Activated naive CD4-positive, alpha-beta T cell treated with anti-CD3 and anti-CD28 coated beads, Interleukin-2, amount 10 ng/mL, durations not matched to agents 7 days and 5 days (primary cell): Measurements from ENCODE around the gene ENTR1.

Experiments
- CTCF ChIA-PET: fragments of 350-600 bp; sonication (Branson Sonifier 250); formaldehyde crosslinking; loops from one replicate; lab custom pipeline; 2021; ENCODE audit warnings: antibody characterized with exemption; lab: Charles Lee
- DNase-seq: peaks from one replicate; pipeline ENCODE4 v3.0.0-alpha.2; 2020
- H3K27ac Mint-ChIP-seq: one replicate; pipeline ENCODE4 v1.8.0; 2021; ENCODE audit warnings: mild to moderate bottlenecking, moderate library complexity, mixed read lengths
- H3K27me3 Mint-ChIP-seq: one replicate; pipeline ENCODE4 v1.8.0; 2021; ENCODE audit warnings: mild to moderate bottlenecking, mixed read lengths
- H3K36me3 Mint-ChIP-seq: one replicate; pipeline ENCODE4 v1.8.0; 2021; ENCODE audit warnings: mixed read lengths
- H3K4me1 Mint-ChIP-seq: one replicate; pipeline ENCODE4 v1.8.0; 2021; ENCODE audit warnings: mixed read lengths
- H3K4me3 Mint-ChIP-seq: one replicate; pipeline ENCODE4 v1.8.0; 2021; ENCODE audit warnings: mild to moderate bottlenecking, moderate library complexity, mixed read lengths
- H3K9me3 Mint-ChIP-seq: one replicate; pipeline ENCODE4 v1.8.0; 2021; ENCODE audit warnings: mixed read lengths

ENTR1 gene

DNA sequence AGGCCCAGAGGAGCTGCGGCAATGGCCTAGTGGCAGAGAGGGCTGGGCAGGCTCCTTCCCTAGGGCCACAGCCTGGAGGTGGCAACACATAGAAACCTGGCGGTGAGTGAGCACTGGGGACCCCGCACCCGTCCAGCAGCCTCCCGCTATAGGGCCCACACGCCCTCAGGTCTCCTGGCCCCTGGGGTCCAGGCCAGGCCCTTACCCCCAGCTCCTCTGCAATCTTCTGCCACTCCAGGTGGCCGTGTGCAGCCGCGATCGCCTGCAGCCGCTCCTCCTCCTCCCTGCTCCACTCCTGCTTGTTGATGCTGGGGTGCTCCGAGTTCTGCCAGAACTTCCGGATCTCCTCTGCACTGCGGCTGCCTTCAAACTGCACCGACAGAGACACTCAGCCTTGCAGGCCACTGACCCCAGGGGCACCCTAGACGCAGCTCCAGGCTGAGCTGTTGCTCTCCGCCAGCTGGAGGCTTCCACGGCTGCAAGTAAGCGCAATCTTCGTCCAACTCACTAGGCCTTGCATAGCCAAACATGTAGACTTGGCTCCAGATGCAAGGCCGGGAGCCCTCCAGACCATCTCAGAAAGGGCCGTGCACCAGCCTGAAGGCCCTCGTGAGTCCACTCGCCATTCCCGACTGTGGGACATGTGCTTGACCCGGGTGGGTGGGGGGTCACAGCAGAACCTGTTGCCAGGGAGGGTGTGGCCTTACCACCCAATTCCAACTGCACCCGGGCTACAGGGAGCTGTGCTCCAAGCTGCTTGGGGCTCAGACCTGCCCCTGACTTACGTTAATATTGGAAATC is 18.5 kb downstream of the ENTR1 start:
- H3K27ac Mint-ChIP-seq = no peak overlapping the region
- no peak for DNase-seq
- H3K36me3 Mint-ChIP-seq = peaks cover 32% of the 10 kb centered on the region
- H3K4me3 Mint-ChIP-seq = no peak overlapping the region
- no peaks in the 10 kb centered on the region for H3K9me3 Mint-ChIP-seq
- H3K27me3 Mint-ChIP-seq = no peaks in the 10 kb centered on the region
- CTCF ChIA-PET = no interaction called here
- H3K4me1 Mint-ChIP-seq = no peaks in the 10 kb centered on the region

DNA sequence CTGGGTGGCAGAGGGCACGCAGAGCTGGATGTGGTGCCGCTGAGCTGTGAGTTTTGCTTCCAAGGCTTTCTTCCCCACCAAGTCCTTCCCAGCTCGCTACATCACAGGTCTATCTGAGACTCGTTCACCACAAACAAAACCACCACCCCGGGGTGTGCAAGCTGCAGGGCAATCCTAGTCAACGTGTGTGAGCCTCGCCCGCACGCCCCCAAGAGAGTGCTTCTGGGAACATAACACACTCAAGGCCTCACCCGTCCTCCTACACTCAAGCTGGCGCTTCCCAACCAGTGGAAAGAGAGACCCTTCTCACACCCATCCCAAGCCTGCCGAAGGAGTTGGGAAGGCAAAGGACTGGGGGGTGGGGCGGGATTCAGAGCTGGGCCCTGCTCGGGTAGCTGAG is 21.0 kb downstream of the ENTR1 start:
- no peak for DNase-seq
- Mint-ChIP-seq H3K4me1 (no peaks in the 10 kb centered on the region), H3K27me3 (no peaks in the 10 kb centered on the region), H3K9me3 (no peaks in the 10 kb centered on the region), H3K4me3 (no peak overlapping the region), H3K36me3 (peaks cover 34% of the 10 kb centered on the region), H3K27ac (no peak overlapping the region)
- CTCF ChIA-PET = interaction anchor here (1.3 to 2.0 kb wide), 2 partner anchors 10 to 12 kb away, joined by 4 to 6 read pairs; no protein-coding TSS in a partner anchor

DNA sequence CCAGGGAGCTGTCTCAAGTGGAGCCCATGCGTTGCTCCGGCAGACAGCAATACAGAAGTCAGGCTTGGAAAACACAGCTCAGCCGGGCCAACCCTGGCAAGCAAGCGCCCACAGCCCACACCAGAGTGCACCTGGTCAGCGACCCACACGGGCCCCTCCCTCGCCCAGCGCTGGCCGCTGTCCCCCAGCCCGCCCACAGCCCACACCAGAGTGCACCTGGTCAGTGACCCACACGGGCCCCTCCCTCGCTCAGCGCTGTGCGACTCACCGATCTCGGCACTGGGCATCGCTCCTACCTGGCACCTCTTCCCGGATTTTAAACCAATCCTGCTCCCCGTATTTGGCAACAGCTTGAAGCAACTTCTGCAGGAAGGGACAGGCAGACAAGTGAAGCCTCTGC is 23.2 kb downstream of the ENTR1 start:
- CTCF ChIA-PET = interaction anchor here (1.5 kb wide), 1 partner anchor 22 kb away, joined by 4 read pairs; no protein-coding TSS in a partner anchor
- H3K27me3 Mint-ChIP-seq = no peaks in the 10 kb centered on the region
- H3K4me3 Mint-ChIP-seq = no peak overlapping the region
- no peak for DNase-seq
- H3K9me3 Mint-ChIP-seq = no peaks in the 10 kb centered on the region
- no peak overlapping the region for H3K27ac Mint-ChIP-seq
- peaks cover 36% of the 10 kb centered on the region for H3K36me3 Mint-ChIP-seq
- no peaks in the 10 kb centered on the region for H3K4me1 Mint-ChIP-seq

DNA sequence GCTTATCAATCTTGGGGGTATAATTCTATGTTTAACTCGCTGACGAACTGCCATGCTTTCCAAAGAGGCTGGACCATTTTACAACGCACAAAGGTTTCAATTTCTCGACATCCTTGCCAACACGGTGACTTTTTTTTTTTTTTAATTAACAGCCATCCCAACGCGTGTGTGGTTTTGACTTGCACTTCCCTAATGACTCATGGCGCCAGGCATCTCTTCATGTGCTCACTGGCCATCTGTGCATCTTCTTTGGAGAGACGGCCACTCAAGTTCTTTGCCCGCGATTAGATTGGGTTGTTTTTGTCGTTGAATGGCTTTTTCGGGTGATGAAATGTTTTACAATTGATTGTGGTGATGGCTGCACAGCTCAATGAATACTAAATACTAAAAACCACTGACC is 24.4 kb downstream of the ENTR1 start:
- no peaks in the 10 kb centered on the region for H3K27me3 Mint-ChIP-seq
- no peak overlapping the region for H3K27ac Mint-ChIP-seq
- H3K4me1 Mint-ChIP-seq = no peaks in the 10 kb centered on the region
- CTCF ChIA-PET = no interaction called here
- no peak overlapping the region for H3K4me3 Mint-ChIP-seq
- no peaks in the 10 kb centered on the region for H3K9me3 Mint-ChIP-seq
- DNase-seq = no peak
- peaks cover 28% of the 10 kb centered on the region for H3K36me3 Mint-ChIP-seq

DNA sequence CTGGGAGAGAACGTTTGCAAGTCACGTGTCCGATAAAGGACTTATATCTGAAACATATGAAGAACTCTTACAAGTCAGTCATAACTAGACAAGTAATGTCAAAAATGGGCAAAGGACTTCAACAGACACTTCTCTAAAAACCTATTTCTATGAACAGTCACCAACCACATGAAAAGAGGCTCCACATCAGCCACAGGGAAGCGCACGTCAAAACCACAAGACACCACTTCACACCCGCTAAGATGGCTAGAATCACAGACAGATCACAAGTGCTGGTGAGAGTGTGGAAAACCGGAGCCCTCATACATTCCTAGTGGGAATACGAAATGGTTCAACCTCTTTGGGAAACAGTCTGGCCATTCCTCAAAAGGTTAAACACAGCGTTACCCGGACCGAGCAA is 25.4 kb downstream of the ENTR1 start:
- no peak for DNase-seq
- no peaks in the 10 kb centered on the region for H3K9me3 Mint-ChIP-seq
- H3K27ac Mint-ChIP-seq = no peak overlapping the region
- CTCF ChIA-PET = no interaction called here
- peaks cover 27% of the 10 kb centered on the region for H3K36me3 Mint-ChIP-seq
- no peaks in the 10 kb centered on the region for H3K27me3 Mint-ChIP-seq
- no peak overlapping the region for H3K4me3 Mint-ChIP-seq
- no peaks in the 10 kb centered on the region for H3K4me1 Mint-ChIP-seq

DNA sequence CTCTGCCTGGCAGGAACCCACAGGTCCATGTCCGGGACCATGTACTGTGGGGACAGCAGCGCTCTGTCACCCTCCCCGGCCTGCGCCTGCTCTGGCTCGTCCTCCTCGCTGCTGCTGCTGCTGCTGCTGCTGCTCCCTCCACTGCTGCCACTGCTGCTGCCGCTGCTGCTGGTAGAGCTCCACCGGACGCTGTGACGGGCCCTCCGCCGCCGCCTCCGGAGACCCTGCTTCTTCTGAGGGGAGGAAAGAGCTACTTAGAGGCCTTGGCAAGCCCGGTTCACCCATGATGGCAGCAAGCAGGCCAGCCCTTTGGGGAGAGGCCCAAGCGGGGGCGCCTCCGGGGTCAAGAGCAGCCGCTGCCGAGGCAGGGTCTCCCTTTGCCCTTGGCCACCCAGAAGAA is 27.0 kb downstream of the ENTR1 start:
- no peaks in the 10 kb centered on the region for H3K9me3 Mint-ChIP-seq
- H3K27ac Mint-ChIP-seq = no peak overlapping the region
- no peaks in the 10 kb centered on the region for H3K27me3 Mint-ChIP-seq
- CTCF ChIA-PET = no interaction called here
- H3K4me3 Mint-ChIP-seq = no peak overlapping the region
- no peaks in the 10 kb centered on the region for H3K4me1 Mint-ChIP-seq
- DNase-seq = no peak
- peaks cover 22% of the 10 kb centered on the region for H3K36me3 Mint-ChIP-seq

DNA sequence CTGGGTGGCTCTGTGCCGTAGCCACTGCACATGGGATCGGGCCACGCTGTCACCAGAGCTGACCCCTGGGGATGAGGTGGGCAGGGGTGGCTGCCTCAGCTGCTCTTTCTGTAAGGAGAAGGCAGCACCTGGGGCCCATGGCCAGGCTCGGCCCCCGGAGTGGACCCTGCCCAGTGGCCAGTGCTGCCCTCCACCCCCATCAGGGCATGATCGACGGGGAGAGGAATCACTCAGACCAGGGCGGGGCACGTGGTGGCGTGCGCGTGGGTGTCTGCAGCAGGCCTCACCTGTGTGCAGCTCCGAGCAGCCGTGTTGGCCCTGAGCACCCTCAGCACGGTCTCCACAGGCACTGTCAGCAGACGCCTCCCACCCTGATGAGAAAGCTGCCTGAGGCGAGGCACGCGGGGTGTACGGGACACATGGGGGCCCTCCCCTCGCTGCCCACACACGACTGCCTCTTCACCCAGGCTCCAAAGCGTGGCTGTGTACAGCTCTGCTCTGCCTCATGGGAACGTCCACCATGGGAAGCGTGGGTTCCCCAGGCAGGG is 28.4 kb downstream of the ENTR1 start:
- Mint-ChIP-seq H3K4me3 (no peak overlapping the region), H3K9me3 (no peaks in the 10 kb centered on the region), H3K36me3 (peaks cover 15% of the 10 kb centered on the region), H3K4me1 (no peaks in the 10 kb centered on the region), H3K27me3 (no peaks in the 10 kb centered on the region), H3K27ac (no peak overlapping the region)
- CTCF ChIA-PET = no interaction called here
- no peak for DNase-seq

DNA sequence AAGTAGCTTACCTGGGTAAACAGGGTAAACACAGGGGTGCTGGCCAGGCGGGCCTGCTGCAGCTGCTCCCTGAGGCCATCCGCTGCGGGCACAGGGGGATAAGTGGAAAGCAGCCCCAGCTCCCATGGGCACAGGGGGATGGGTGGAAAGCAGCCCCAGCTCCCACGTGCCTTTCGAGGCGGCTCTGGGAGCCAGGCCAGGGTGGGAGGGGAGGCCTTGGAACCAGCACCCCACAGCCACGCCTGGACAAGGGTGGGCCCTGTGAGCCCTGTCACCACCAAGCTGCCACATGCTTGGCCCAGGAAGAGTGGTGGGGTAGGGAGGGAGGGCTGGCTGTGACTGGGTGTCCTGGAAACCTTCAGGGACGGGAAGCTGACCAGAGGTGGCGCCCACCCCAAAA is 29.1 kb downstream of the ENTR1 start:
- no peaks in the 10 kb centered on the region for H3K9me3 Mint-ChIP-seq
- H3K27ac Mint-ChIP-seq = no peak overlapping the region
- no peak overlapping the region for H3K4me3 Mint-ChIP-seq
- H3K36me3 Mint-ChIP-seq = peaks cover 11% of the 10 kb centered on the region
- no peaks in the 10 kb centered on the region for H3K4me1 Mint-ChIP-seq
- H3K27me3 Mint-ChIP-seq = no peaks in the 10 kb centered on the region
- CTCF ChIA-PET = no interaction called here
- DNase-seq = no peak

DNA sequence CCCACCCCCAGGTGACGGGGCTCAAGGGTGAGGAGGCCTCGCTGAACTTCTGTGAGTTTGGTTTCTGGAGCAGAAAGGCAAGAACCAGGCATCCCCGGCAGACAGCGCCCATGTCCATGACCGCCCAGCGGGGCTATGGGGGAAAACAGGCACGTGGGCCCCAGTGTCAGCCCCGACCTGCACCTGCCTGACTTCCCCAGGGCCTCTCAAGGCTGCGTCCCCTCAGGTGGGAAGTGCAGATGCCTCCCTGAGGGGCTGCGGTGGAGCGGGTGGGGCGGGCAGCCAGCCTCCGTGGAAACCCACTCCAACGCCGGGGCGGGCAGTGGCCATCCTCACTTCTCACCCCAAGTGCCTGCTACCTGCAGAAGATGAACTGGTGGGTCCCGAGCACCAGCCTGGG is 30.0 kb downstream of the ENTR1 start:
- H3K27me3 Mint-ChIP-seq = no peaks in the 10 kb centered on the region
- CTCF ChIA-PET = no interaction called here
- DNase-seq = no peak
- H3K36me3 Mint-ChIP-seq = peaks cover 9% of the 10 kb centered on the region
- H3K27ac Mint-ChIP-seq = no peak overlapping the region
- H3K4me3 Mint-ChIP-seq = no peak overlapping the region
- H3K9me3 Mint-ChIP-seq = no peaks in the 10 kb centered on the region
- no peaks in the 10 kb centered on the region for H3K4me1 Mint-ChIP-seq

DNA sequence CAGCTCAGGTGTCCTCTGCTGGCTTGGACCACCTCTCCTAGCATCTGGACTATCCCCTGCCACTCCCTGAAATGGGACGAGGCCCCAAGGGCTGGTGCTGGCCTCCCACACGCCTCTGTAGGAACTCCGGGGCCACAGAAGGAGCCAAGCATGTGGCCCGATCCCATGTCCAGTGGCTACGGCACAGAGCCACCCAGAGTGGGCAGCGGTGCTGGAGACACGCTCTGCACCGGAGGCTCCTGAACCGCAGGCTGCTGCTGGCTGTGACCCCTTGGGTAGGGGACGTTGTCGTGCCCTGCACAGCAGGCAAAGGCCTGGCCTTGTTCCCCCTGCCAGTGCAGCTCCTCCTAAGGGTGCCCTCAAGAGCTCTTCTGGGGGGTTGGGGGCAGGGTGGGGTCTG is 30.5 kb downstream of the ENTR1 start:
- H3K36me3 Mint-ChIP-seq = peaks cover 6% of the 10 kb centered on the region
- no peak overlapping the region for H3K4me3 Mint-ChIP-seq
- no peaks in the 10 kb centered on the region for H3K27me3 Mint-ChIP-seq
- CTCF ChIA-PET = no interaction called here
- no peaks in the 10 kb centered on the region for H3K9me3 Mint-ChIP-seq
- DNase-seq = no peak
- H3K4me1 Mint-ChIP-seq = no peaks in the 10 kb centered on the region
- H3K27ac Mint-ChIP-seq = no peak overlapping the region

DNA sequence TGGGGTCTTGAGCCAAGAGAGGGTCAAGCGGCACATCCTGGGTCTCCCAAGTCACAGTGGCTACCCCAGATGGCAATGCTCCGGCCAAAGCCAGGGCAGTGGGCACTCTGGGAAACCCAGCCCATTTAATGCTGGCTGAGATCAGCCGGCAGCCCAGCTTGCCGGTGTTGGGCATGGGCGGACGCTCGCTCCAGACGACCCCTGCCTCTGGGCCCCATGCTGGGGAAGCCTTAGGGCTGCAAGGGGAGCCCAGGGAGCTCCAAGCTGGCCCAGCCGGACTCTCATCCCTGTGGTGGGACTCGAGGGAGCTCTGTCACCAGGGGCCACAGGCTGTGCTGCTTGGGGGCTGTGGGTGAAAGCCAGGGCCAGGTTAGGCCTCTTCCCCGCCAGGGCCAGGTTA is 31.0 kb downstream of the ENTR1 start:
- no peak for DNase-seq
- H3K4me1 Mint-ChIP-seq = no peaks in the 10 kb centered on the region
- H3K27me3 Mint-ChIP-seq = no peaks in the 10 kb centered on the region
- no peak overlapping the region for H3K27ac Mint-ChIP-seq
- peaks cover 2% of the 10 kb centered on the region for H3K36me3 Mint-ChIP-seq
- no peaks in the 10 kb centered on the region for H3K9me3 Mint-ChIP-seq
- CTCF ChIA-PET = no interaction called here
- H3K4me3 Mint-ChIP-seq = no peak overlapping the region

DNA sequence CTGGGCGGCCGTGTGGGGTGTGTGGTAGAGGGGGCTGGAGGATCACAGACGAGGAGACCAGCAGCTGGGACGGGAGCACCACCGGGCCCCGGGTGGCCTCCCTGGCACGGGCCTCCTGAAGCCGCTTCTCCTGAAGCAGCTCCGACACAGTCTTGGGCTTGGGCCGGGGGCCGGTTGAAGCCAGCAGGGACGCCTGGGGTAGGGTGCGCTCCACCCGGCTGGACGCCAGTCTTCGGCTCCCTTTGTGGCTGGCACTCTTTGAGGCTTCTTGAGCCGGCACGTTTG is 31.5 kb downstream of the ENTR1 start:
- Mint-ChIP-seq H3K9me3 (no peaks in the 10 kb centered on the region), H3K4me3 (no peak overlapping the region), H3K27me3 (no peaks in the 10 kb centered on the region), H3K36me3 (peaks cover 2% of the 10 kb centered on the region), H3K27ac (no peak overlapping the region), H3K4me1 (no peaks in the 10 kb centered on the region)
- no peak for DNase-seq
- CTCF ChIA-PET = no interaction called here

DNA sequence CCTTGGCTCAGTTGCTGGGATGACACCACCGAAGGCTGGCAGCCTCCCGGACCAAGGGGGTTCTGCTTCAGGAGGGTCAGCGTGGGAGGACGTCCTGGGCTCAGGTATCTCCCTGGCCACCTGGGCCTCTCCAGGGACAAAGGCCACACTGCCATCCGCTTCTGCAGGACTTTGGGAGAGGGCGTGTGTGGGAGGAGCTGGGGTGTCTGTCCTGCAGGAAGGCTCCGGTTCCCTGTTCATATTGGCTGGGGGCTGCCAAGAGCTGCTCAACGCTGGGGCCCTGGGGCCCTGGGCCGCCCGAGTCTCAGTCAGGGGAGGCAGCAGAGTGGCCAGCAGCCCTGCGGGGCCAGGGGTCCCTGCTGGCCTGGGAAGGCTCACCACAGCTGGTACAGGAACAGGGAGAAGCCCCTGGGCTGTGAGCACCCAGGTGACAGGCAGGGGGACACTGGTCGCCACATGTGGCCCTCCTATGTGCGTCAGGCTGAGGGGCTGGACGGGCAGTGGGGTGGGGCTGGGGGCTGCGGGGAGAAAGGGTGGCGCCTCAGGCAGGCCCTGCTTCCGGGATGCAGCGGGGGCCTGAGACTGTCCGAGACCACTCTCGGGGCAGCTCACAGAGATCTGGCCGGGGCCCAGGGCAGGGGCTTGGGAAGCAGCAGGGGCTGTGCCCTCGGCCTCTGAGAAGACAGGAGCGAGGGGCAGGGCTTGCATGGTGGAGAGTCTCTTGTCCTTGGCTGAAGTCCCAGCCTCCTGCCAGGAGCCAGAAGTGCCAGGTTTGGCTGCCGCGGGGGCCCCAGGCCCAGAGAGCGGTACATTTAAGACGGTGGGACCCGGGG is 32.0 kb downstream of the ENTR1 start:
- Mint-ChIP-seq H3K27me3 (no peaks in the 10 kb centered on the region), H3K4me1 (no peaks in the 10 kb centered on the region), H3K9me3 (no peaks in the 10 kb centered on the region), H3K36me3 (no peaks in the 10 kb centered on the region), H3K4me3 (no peak overlapping the region), H3K27ac (no peak overlapping the region)
- CTCF ChIA-PET = no interaction called here
- DNase-seq = no peak

DNA sequence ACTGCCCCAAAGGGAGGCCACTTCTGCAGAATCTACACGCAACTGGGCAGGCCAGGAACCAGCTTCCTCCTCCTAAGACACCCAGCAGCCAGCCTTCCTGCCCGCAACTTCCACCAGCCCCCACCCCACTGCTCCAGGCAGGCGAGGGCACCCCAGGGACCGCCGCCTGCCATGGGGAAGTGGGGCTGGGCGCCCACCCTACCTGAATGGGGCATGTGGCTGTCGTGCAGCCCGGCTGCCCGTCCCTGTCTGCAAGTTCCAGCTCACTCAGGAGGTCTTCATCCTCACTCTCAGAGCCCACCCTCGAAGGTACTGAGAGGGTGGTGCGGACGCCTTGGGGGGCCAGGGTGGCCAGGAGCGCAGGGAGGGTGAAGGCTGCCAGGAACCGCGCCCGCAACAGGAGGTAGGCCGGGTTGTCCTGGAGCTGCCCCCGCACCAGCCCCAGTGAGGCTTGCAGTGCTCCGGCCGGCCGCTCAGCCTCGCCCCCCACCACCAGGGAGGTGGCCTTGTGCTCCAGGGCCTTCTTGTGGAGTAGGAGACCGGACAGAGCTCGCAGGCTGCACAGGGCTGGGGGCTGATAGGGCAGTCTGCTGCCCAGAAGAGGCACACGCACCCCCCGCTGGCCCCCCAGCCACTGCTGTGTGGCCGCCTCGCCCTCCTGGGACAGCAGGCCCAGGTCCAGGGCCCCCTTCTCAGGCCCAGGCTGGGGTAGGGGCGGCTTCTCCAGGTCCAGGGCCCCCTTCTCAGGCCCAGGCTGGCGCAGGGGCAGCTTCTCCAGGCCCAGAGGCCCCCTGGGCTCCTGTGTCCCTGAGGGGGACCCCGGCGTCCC is 32.9 kb downstream of the ENTR1 start:
- Mint-ChIP-seq H3K4me1 (no peaks in the 10 kb centered on the region), H3K27ac (no peak overlapping the region), H3K27me3 (no peaks in the 10 kb centered on the region), H3K36me3 (no peaks in the 10 kb centered on the region), H3K4me3 (no peak overlapping the region), H3K9me3 (no peaks in the 10 kb centered on the region)
- CTCF ChIA-PET = no interaction called here
- no peak for DNase-seq
